ENCODE measurements around the gene NDUFS1. TPM values are rescaled to one million over a fixed set of nuclear protein-coding genes. Genes with fewer than 3 reads are reported as not detected.
"Not testable (repeated sequence)": the region's sequence is repeated elsewhere in the genome, so short reads cannot be mapped to it uniquely, and the experiment has no call there.

NDUFS1 gene
- total RNA-seq, 1 donor from 2014 or later, result 82.7 TPM

- H3K27me3 Mint-ChIP-seq (ENCODE audit: low read depth), result no peaks in the 10 kb centered on the region
- no peaks in the 10 kb centered on the region for H3K4me1 Mint-ChIP-seq (ENCODE audit: low read depth)
- no peak overlapping the region for H3K27ac Mint-ChIP-seq (ENCODE audit: unreplicated experiment)
- no peak overlapping the region for H3K4me3 Mint-ChIP-seq (ENCODE audit: unreplicated experiment)
- no peak for TF ChIP-seq CTCF (IDR thresholded peaks at IDR 0.05)
- no peaks in the 10 kb centered on the region for H3K9me3 Mint-ChIP-seq (ENCODE audit: low read depth)
- no peak for DNase-seq (ENCODE audit: low spot score)
- peaks cover 3% of the 10 kb centered on the region for H3K36me3 Mint-ChIP-seq (ENCODE audit: low read depth)
These were observed 31.4 kb upstream of the NDUFS1 start for GRCh38 chr2:206190689-206191088.

GRCh38 chr2:206190111-206190510 is 30.9 kb upstream of the NDUFS1 start:
- Mint-ChIP-seq H3K4me1 (ENCODE audit: low read depth) (no peaks in the 10 kb centered on the region), H3K36me3 (ENCODE audit: low read depth) (peaks cover 3% of the 10 kb centered on the region), H3K27ac (ENCODE audit: unreplicated experiment) (no peak overlapping the region), H3K27me3 (ENCODE audit: low read depth) (no peaks in the 10 kb centered on the region), H3K9me3 (ENCODE audit: low read depth) (no peaks in the 10 kb centered on the region), H3K4me3 (ENCODE audit: unreplicated experiment) (no peak overlapping the region)
- no peak for TF ChIP-seq CTCF (IDR thresholded peaks at IDR 0.05)
- DNase-seq (ENCODE audit: low spot score), result no peak

GRCh38 chr2:206189691-206190090 is 30.4 kb upstream of the NDUFS1 start:
- Mint-ChIP-seq H3K4me3 (ENCODE audit: unreplicated experiment) (no peak overlapping the region), H3K9me3 (ENCODE audit: low read depth) (no peaks in the 10 kb centered on the region), H3K27ac (ENCODE audit: unreplicated experiment) (no peak overlapping the region), H3K36me3 (ENCODE audit: low read depth) (peaks cover 3% of the 10 kb centered on the region), H3K4me1 (ENCODE audit: low read depth) (no peaks in the 10 kb centered on the region), H3K27me3 (ENCODE audit: low read depth) (no peaks in the 10 kb centered on the region)
- DNase-seq (ENCODE audit: low spot score), result no peak
- TF ChIP-seq CTCF (IDR thresholded peaks at IDR 0.05), result no peak

- H3K27ac Mint-ChIP-seq (ENCODE audit: unreplicated experiment); H3K9me3 Mint-ChIP-seq (ENCODE audit: low read depth); H3K4me1 Mint-ChIP-seq (ENCODE audit: low read depth); H3K36me3 Mint-ChIP-seq (ENCODE audit: low read depth); DNase-seq (ENCODE audit: low spot score); H3K27me3 Mint-ChIP-seq (ENCODE audit: low read depth); H3K4me3 Mint-ChIP-seq (ENCODE audit: unreplicated experiment): not testable (repeated sequence)
These were observed 22.3 kb upstream of the NDUFS1 start for GRCh38 chr2:206181526-206181925.

- no peak for TF ChIP-seq CTCF (IDR thresholded peaks at IDR 0.05)
- no peak for DNase-seq (ENCODE audit: low spot score)
- Mint-ChIP-seq H3K27me3 (ENCODE audit: low read depth) (no peaks in the 10 kb centered on the region), H3K4me1 (ENCODE audit: low read depth) (no peaks in the 10 kb centered on the region), H3K36me3 (ENCODE audit: low read depth) (no peaks in the 10 kb centered on the region), H3K27ac (ENCODE audit: unreplicated experiment) (no peak overlapping the region), H3K4me3 (ENCODE audit: unreplicated experiment) (no peak overlapping the region), H3K9me3 (ENCODE audit: low read depth) (no peaks in the 10 kb centered on the region)
These were observed 17.7 kb upstream of the NDUFS1 start for GRCh38 chr2:206176901-206177300.

- no peaks in the 10 kb centered on the region for H3K36me3 Mint-ChIP-seq (ENCODE audit: low read depth)
- no peak for TF ChIP-seq CTCF (IDR thresholded peaks at IDR 0.05)
- H3K9me3 Mint-ChIP-seq (ENCODE audit: low read depth), result no peaks in the 10 kb centered on the region
- DNase-seq (ENCODE audit: low spot score), result no peak
- H3K27me3 Mint-ChIP-seq (ENCODE audit: low read depth), result no peaks in the 10 kb centered on the region
- H3K27ac Mint-ChIP-seq (ENCODE audit: unreplicated experiment), result no peak overlapping the region
- no peak overlapping the region for H3K4me3 Mint-ChIP-seq (ENCODE audit: unreplicated experiment)
- H3K4me1 Mint-ChIP-seq (ENCODE audit: low read depth), result no peaks in the 10 kb centered on the region
These were observed 16.9 kb upstream of the NDUFS1 start for GRCh38 chr2:206176121-206176520.

Measured in chondrocyte (in vitro differentiated cells).